Measurements from ENCODE around the gene LSM11.
"Not testable (repeated sequence)": the region's sequence is repeated elsewhere in the genome, so short reads cannot be mapped to it uniquely, and the experiment has no call there.

GRCh38 chr5:157727858-157728257 lies 15.7 kb upstream of the LSM11 start:
- not testable (repeated sequence) for TF ChIP-seq CTCF, POLR2A (IDR thresholded peaks at IDR 0.05)

All from lower leg skin (tissue), 3 donors.